Panc1 (cell line): ENCODE data around the gene SELENOM. TPM values are rescaled to one million over a fixed set of nuclear protein-coding genes. Genes with fewer than 3 reads are reported as not detected.

Experiments used
- ATAC-seq: fragments of 200-7000 bp; cut with Tn5 transposase; 2 replicates; pipeline ENCODE4 v1.9.1; 2020; ENCODE audit warnings: mild to moderate bottlenecking, moderate library complexity
- BruUV-seq: library from RNA; stranded (reverse); fragments of 400-500 nt; replicated peaks from 2 replicates; lab custom pipeline; 2021; lab: Mats Ljungman, UMichigan
- CTCF ChIA-PET: fragments of 300-600 bp; sonication (Branson Sonifier 250); formaldehyde crosslinking; loops from one replicate; lab custom pipeline; 2022; ENCODE audit warnings: antibody characterized with exemption; lab: Charles Lee
- POLR2A ChIA-PET: fragments of 300-600 bp; sonication (Branson Sonifier 250); formaldehyde crosslinking; loops from one replicate; lab custom pipeline; 2022; ENCODE audit warnings: antibody characterized with exemption; lab: Charles Lee
- DNase-seq: peaks from one replicate; pipeline ENCODE4 v3.0.0-alpha.2; 2010; ENCODE audit warnings: low read depth, low spot score
- H3K27ac ChIP-seq: 2 replicates; pipeline ENCODE4 v1.5.1; 2011; ENCODE audit warnings: mild to moderate bottlenecking, low read length, inconsistent platforms
- H3K27me3 ChIP-seq: fragments of 200-500 bp; sonication (Bioruptor generic); 2 replicates; pipeline ENCODE4 v1.6.0; 2014; ENCODE audit warnings: low read length, inconsistent platforms; ENCODE audit not compliant: control insufficient read depth, insufficient read depth
- H3K36me3 ChIP-seq: fragments of 200-500 bp; sonication (Bioruptor generic); 2 replicates; pipeline ENCODE4 v1.5.1; 2014; ENCODE audit warnings: inconsistent platforms, mild to moderate bottlenecking, low read length, moderate library complexity; ENCODE audit not compliant: control insufficient read depth, insufficient read depth
- H3K4me1 ChIP-seq: 2 replicates; pipeline ENCODE4 v1.5.1; 2011; ENCODE audit warnings: inconsistent platforms, mild to moderate bottlenecking, low read length, moderate library complexity; ENCODE audit not compliant: control insufficient read depth, insufficient read depth
- H3K4me3 ChIP-seq, 2 experiments: 2 replicates each; pipeline ENCODE4 v1.5.1; 2011 to 2012; ENCODE audit warnings: low read depth in 2 of 2, low read length in 2 of 2, mild to moderate bottlenecking in 2 of 2, inconsistent platforms in 1 of 2, moderate library complexity in 1 of 2
- H3K9me3 ChIP-seq: fragments of 200-500 bp; sonication (Bioruptor generic); 2 replicates; pipeline ENCODE4 v1.5.1; 2014; ENCODE audit warnings: low read depth, mild to moderate bottlenecking, inconsistent platforms, low read length, moderate library complexity; ENCODE audit not compliant: control insufficient read depth, insufficient read depth
- CTCF ChIP-seq: fragments of 450-650 bp; IDR thresholded peaks from 2 replicates; pipeline ENCODE4 v1.5.1; 2017; ENCODE audit warnings: mild to moderate bottlenecking
- POLR2AphosphoS5 ChIP-seq: IDR thresholded peaks from 2 replicates; pipeline ENCODE4 v1.6.1; 2012; ENCODE audit warnings: mild to moderate bottlenecking, low read depth, low read length, moderate library complexity
- REST ChIP-seq, 2 experiments: IDR thresholded peaks; 2 replicates each; pipeline ENCODE4 v1.6.1; 2011 to 2012; ENCODE audit warnings: low read depth in 2 of 2, control low read depth in 1 of 2, low read length in 1 of 2, mild to moderate bottlenecking in 1 of 2, moderate library complexity in 1 of 2; ENCODE audit not compliant: insufficient read depth in 1 of 2
- SIN3A ChIP-seq: IDR thresholded peaks from 2 replicates; pipeline ENCODE4 v1.6.1; 2012; ENCODE audit warnings: low read depth, mild to moderate bottlenecking, low read length, moderate library complexity, borderline replicate concordance; ENCODE audit not compliant: insufficient read depth
- TCF7L2 ChIP-seq: IDR thresholded peaks from 2 replicates; pipeline ENCODE4 v1.6.1; 2011; ENCODE audit warnings: mild to moderate bottlenecking, low read depth, low read length, inconsistent platforms
- in situ Hi-C: cut with HindIII; loops from 2 replicates; pipeline ENCODE4 v1.10.0; 2016; ENCODE audit warnings: low sequenced_read_pairs, low pct_unique_long_range_greater_than_20kb
- intact Hi-C: fragments of 100-400 bp; cut with micrococcal nuclease; formaldehyde crosslinking; loops from one replicate; pipeline ENCODE4 v1.10.0; 2022; ENCODE audit not compliant: unreplicated experiment
- total RNA-seq: library from RNA; stranded (reverse); gene quantifications from one replicate; pipeline ENCODE4 v1.2.1, GENCODE V29; 2021; ENCODE audit not compliant: unreplicated experiment

The SELENOM gene
- total RNA-seq, 1 experiment from 2014 or later = 84.4 TPM

GRCh38 chr22:31143537-31143936 lies 36.2 kb upstream of the SELENOM start:
- no peak for ATAC-seq
- DNase-seq = no peak
- in situ Hi-C loops (no loop called here), intact Hi-C loops (no loop called here)
- no peak overlapping the region for H3K4me3 ChIP-seq
- TF ChIP-seq TCF7L2 (no peak), SIN3A (no peak), REST (IDR thresholded peaks at IDR 0.05; ENCODE audit: insufficient read depth in 1 of 2, low read depth in 2 of 2, low read length in 1 of 2) (no peak), POLR2AphosphoS5 (no peak), CTCF (no peak)
- no peaks in the 10 kb centered on the region for H3K36me3 ChIP-seq
- no peaks in the 10 kb centered on the region for H3K27me3 ChIP-seq
- no peak overlapping the region for H3K27ac ChIP-seq
- BruUV-seq = no TSS peak
- CTCF ChIA-PET = no interaction called here
- H3K9me3 ChIP-seq = no peaks in the 10 kb centered on the region
- POLR2A ChIA-PET = no interaction called here
- no peaks in the 10 kb centered on the region for H3K4me1 ChIP-seq

GRCh38 chr22:31143038-31143437 lies 35.7 kb upstream of the SELENOM start:
- no peaks in the 10 kb centered on the region for H3K4me1 ChIP-seq
- POLR2A ChIA-PET = no interaction called here
- no peaks in the 10 kb centered on the region for H3K9me3 ChIP-seq
- intact Hi-C loops = no loop called here
- TF ChIP-seq REST (IDR thresholded peaks at IDR 0.05; ENCODE audit: insufficient read depth in 1 of 2, low read depth in 2 of 2, low read length in 1 of 2) (no peak), POLR2AphosphoS5 (no peak), CTCF (no peak), TCF7L2 (no peak), SIN3A (no peak)
- CTCF ChIA-PET = no interaction called here
- H3K27ac ChIP-seq = no peak overlapping the region
- H3K4me3 ChIP-seq = no peak overlapping the region
- no peak for DNase-seq
- ATAC-seq = no peak
- no peaks in the 10 kb centered on the region for H3K36me3 ChIP-seq
- H3K27me3 ChIP-seq = no peaks in the 10 kb centered on the region
- BruUV-seq = no TSS peak
- in situ Hi-C loops = no loop called here
